GM18526 (cell line): ENCODE measurements around the gene PCNT.

Source experiments
- POLR2A ChIP-seq: IDR thresholded peaks from 3 replicates; pipeline ENCODE4 v1.6.1; 2011; ENCODE audit not compliant: insufficient read length; ENCODE audit errors: extremely low read depth

Gene PCNT

GRCh38 chr21:46377789-46378188, 53.8 kb downstream of the PCNT start:
- no peak for TF ChIP-seq POLR2A

- TF ChIP-seq POLR2A, result no peak
These were observed 55.1 kb downstream of the PCNT start for GRCh38 chr21:46379105-46379504.

- TF ChIP-seq POLR2A, result no peak
These were observed 55.7 kb downstream of the PCNT start for GRCh38 chr21:46379691-46380090.

GRCh38 chr21:46381541-46381940, 57.6 kb downstream of the PCNT start:
- TF ChIP-seq POLR2A, result no peak

- TF ChIP-seq POLR2A, result no peak
These were observed 60.6 kb downstream of the PCNT start for GRCh38 chr21:46384556-46384955.

- TF ChIP-seq POLR2A, result no peak
These were observed 62.1 kb downstream of the PCNT start for GRCh38 chr21:46385846-46386733.

- TF ChIP-seq POLR2A, result no peak
These were observed 62.8 kb downstream of the PCNT start for GRCh38 chr21:46386734-46387088.

GRCh38 chr21:46388206-46388880, 64.4 kb downstream of the PCNT start:
- no peak for TF ChIP-seq POLR2A

- no peak for TF ChIP-seq POLR2A
These were observed 64.9 kb downstream of the PCNT start for GRCh38 chr21:46388896-46389295.

GRCh38 chr21:46390603-46391545, 66.9 kb downstream of the PCNT start:
- TF ChIP-seq POLR2A, result no peak

GRCh38 chr21:46391773-46392172, 67.8 kb downstream of the PCNT start:
- TF ChIP-seq POLR2A, result no peak

- TF ChIP-seq POLR2A, result no peak
These were observed 69.0 kb downstream of the PCNT start for GRCh38 chr21:46392921-46393320.

- TF ChIP-seq POLR2A, result no peak
These were observed 69.5 kb downstream of the PCNT start for GRCh38 chr21:46393451-46393940.

- TF ChIP-seq POLR2A, result no peak
These were observed 70.1 kb downstream of the PCNT start for GRCh38 chr21:46393941-46394594.
